ENCODE results near the gene MPO. TPM values are rescaled to one million over a fixed set of nuclear protein-coding genes. Genes with fewer than 3 reads are reported as not detected.

The MPO gene
- total RNA-seq, 4 donors from 2014 or later: 0.10 TPM; not detected in 3

GRCh38 chr17:58308985-58309917, 28.5 kb upstream of the MPO start:
- DNase-seq (ENCODE audit: low spot score in 2 of 2): peak in 1 of 2 donors; percentile 48
- WGBS, 2 donors: 84 to 85% methylated on average over 21 of the region's 21 CpGs
- no peak for TF ChIP-seq CTCF (IDR thresholded peaks at IDR 0.05)
- no peak for TF ChIP-seq POLR2A (IDR thresholded peaks at IDR 0.05)
- no peak overlapping the region for H3K4me3 ChIP-seq (ENCODE audit: low read depth, poor library complexity, severe bottlenecking)
- intact Hi-C loops (cut with DNase I; ENCODE audit: low total_unique reads): no loop called here

- 73 to 83% methylated on average over 31 to 32 of the region's 32 CpGs for WGBS, 2 donors
- intact Hi-C loops (cut with DNase I; ENCODE audit: low total_unique reads): no loop called here
- no peak for TF ChIP-seq POLR2A (IDR thresholded peaks at IDR 0.05)
- TF ChIP-seq CTCF (IDR thresholded peaks at IDR 0.05): no peak
- DNase-seq (ENCODE audit: low spot score in 2 of 2): peak; percentile 7 to 76
- H3K4me3 ChIP-seq (ENCODE audit: low read depth, poor library complexity, severe bottlenecking): no peak overlapping the region
Observed at GRCh38 chr17:58308173-58308984, 27.6 kb upstream of the MPO start.

- peak in 1 of 2 donors; percentile 74 for DNase-seq (ENCODE audit: low spot score in 2 of 2)
- intact Hi-C loops (cut with DNase I; ENCODE audit: low total_unique reads): no loop called here
Observed at GRCh38 chr17:58307468-58308172, 26.9 kb upstream of the MPO start.

GRCh38 chr17:58306131-58306951, 25.6 kb upstream of the MPO start:
- H3K4me3 ChIP-seq (ENCODE audit: low read depth, poor library complexity, severe bottlenecking): no peak overlapping the region
- peak in 1 of 2 donors; percentile 61 for DNase-seq (ENCODE audit: low spot score in 2 of 2)
- WGBS, 2 donors: 77 to 86% methylated on average over 19 of the region's 19 CpGs
- no peak for TF ChIP-seq POLR2A (IDR thresholded peaks at IDR 0.05)
- TF ChIP-seq CTCF (IDR thresholded peaks at IDR 0.05): no peak
- intact Hi-C loops (cut with DNase I; ENCODE audit: low total_unique reads): no loop called here

More at GRCh38 chr17:58307468-58308172, 26.9 kb upstream of the MPO start:
- WGBS, 2 donors: 84 to 87% methylated on average over 20 of the region's 20 CpGs
- TF ChIP-seq POLR2A (IDR thresholded peaks at IDR 0.05) (no peak), CTCF (IDR thresholded peaks at IDR 0.05) (no peak)
- no peak overlapping the region for H3K4me3 ChIP-seq (ENCODE audit: low read depth, poor library complexity, severe bottlenecking)

- intact Hi-C loops (cut with DNase I; ENCODE audit: low total_unique reads): no loop called here
- WGBS, 2 donors: 78 to 80% methylated on average over 3 to 5 of the region's 8 CpGs
- no peak for TF ChIP-seq POLR2A (IDR thresholded peaks at IDR 0.05)
- no peak for TF ChIP-seq CTCF (IDR thresholded peaks at IDR 0.05)
- H3K4me3 ChIP-seq (ENCODE audit: low read depth, poor library complexity, severe bottlenecking): no peak overlapping the region
- peak in 1 of 2 donors; percentile 74 for DNase-seq (ENCODE audit: low spot score in 2 of 2)
Observed at GRCh38 chr17:58305626-58306025, 24.9 kb upstream of the MPO start.
